ENCODE measurements around the gene CYB5D1.

Gene CYB5D1

GRCh38 chr17:7886227-7887037 is 28.6 kb downstream of the CYB5D1 start:
- TF ChIP-seq CTCF (IDR thresholded peaks at IDR 0.05; ENCODE audit: insufficient read depth, low read length, missing control alignments), result no peak
- H3K4me3 ChIP-seq (ENCODE audit: low read depth, low read length), result peak overlapping the region; percentile 85
- no peak for DNase-seq (ENCODE audit: low read depth, low spot score)
- CTCF ChIA-PET, result interaction anchor here (1.0 to 1.4 kb wide), 5 partner anchors 11 to 97 kb away, joined by 3 to 5 read pairs (median 3); no protein-coding TSS in a partner anchor
- POLR2A ChIA-PET, result interaction anchor here (1.4 to 1.5 kb wide), 2 partner anchors 29 kb away, joined by 5 to 7 read pairs; partner anchors contain the start of genes NAA38 and RNF227

- POLR2A ChIA-PET, result no interaction called here
- no peak for TF ChIP-seq CTCF (IDR thresholded peaks at IDR 0.05; ENCODE audit: insufficient read depth, low read length, missing control alignments)
- DNase-seq (ENCODE audit: low read depth, low spot score), result no peak
- CTCF ChIA-PET, result interaction anchor here (1.3 kb wide), 1 partner anchor 11 kb away, joined by 3 read pairs; no protein-coding TSS in a partner anchor
- peak overlapping the region; percentile 85 for H3K4me3 ChIP-seq (ENCODE audit: low read depth, low read length)
Measured at GRCh38 chr17:7887038-7887481, 29.3 kb downstream of the CYB5D1 start.

- peak overlapping the region; percentile 85 for H3K4me3 ChIP-seq (ENCODE audit: low read depth, low read length)
- DNase-seq (ENCODE audit: low read depth, low spot score), result peak; percentile 90
- ChIA-PET CTCF (no interaction called here), POLR2A (no interaction called here)
- TF ChIP-seq CTCF (IDR thresholded peaks at IDR 0.05; ENCODE audit: insufficient read depth, low read length, missing control alignments), result no peak
Measured at GRCh38 chr17:7887482-7888183, 29.8 kb downstream of the CYB5D1 start.

- no peak for TF ChIP-seq CTCF (IDR thresholded peaks at IDR 0.05; ENCODE audit: insufficient read depth, low read length, missing control alignments)
- CTCF ChIA-PET, result interaction anchor here (1.0 to 1.3 kb wide), 4 partner anchors 10 to 56 kb away, joined by 3 to 12 read pairs (median 4); no protein-coding TSS in a partner anchor
- POLR2A ChIA-PET, result interaction anchor here (1.2 to 1.3 kb wide), 2 partner anchors 28 to 31 kb away, joined by 3 to 4 read pairs; partner anchors contain the start of genes NAA38 and RNF227
- DNase-seq (ENCODE audit: low read depth, low spot score), result no peak
- H3K4me3 ChIP-seq (ENCODE audit: low read depth, low read length), result peak within 1 kb of the TSS; percentile 67
Measured at GRCh38 chr17:7888184-7888920, 30.5 kb downstream of the CYB5D1 start, which contains the start of gene CHD3. Gene CHD3, plus strand, starts transcription at chr17:7888789. Its CDS starts 212 bp downstream, at chr17:7889001.

- TF ChIP-seq CTCF (IDR thresholded peaks at IDR 0.05; ENCODE audit: insufficient read depth, low read length, missing control alignments), result peak; percentile 63
- ChIA-PET POLR2A (interaction anchor here (1.2 to 1.3 kb wide), 2 partner anchors 27 to 32 kb away, joined by 3 to 4 read pairs; partner anchors contain the start of genes NAA38 and RNF227), CTCF (interaction anchor here (1.0 to 1.3 kb wide), 5 partner anchors 9 to 57 kb away, joined by 3 to 12 read pairs (median 3); no protein-coding TSS in a partner anchor)
- peak overlapping the region; percentile 32 for H3K4me3 ChIP-seq (ENCODE audit: low read depth, low read length)
- no peak for DNase-seq (ENCODE audit: low read depth, low spot score)
Measured at GRCh38 chr17:7889166-7889955, 31.6 kb downstream of the CYB5D1 start.

All from AG04449 (cell line).